K562 (cell line): Measurements from ENCODE around the gene SLC35F4.

Experiments used
- NFRKB ChIP-seq: fragments of 450-650 bp; IDR thresholded peaks from 2 replicates; pipeline ENCODE4 v1.6.1; 2016; ENCODE audit warnings: low read depth
- ZNF764 ChIP-seq: fragments of 250-450 bp; sonication (Bioruptor Pico); IDR thresholded peaks from 2 replicates; pipeline ENCODE4 v1.4.0; 2020; ENCODE audit warnings: low read depth, mild to moderate bottlenecking, moderate library complexity
- ZNF830 ChIP-seq: fragments of 250-450 bp; sonication (Bioruptor Pico); IDR thresholded peaks from 2 replicates; pipeline ENCODE4 v1.5.0; 2021; ENCODE audit warnings: mild to moderate bottlenecking

- no peak for TF ChIP-seq ZNF830 (CRISPR knock-in tag)
- TF ChIP-seq NFRKB: no peak
- no peak for TF ChIP-seq ZNF764
Observed at GRCh38 chr14:57848786-57849185, 17.1 kb downstream of the SLC35F4 start.
